ENCODE measurements around the gene CPA4.
"Not testable (repeated sequence)": the region's sequence is repeated elsewhere in the genome, so short reads cannot be mapped to it uniquely, and the experiment has no call there.

The CPA4 gene

DNA sequence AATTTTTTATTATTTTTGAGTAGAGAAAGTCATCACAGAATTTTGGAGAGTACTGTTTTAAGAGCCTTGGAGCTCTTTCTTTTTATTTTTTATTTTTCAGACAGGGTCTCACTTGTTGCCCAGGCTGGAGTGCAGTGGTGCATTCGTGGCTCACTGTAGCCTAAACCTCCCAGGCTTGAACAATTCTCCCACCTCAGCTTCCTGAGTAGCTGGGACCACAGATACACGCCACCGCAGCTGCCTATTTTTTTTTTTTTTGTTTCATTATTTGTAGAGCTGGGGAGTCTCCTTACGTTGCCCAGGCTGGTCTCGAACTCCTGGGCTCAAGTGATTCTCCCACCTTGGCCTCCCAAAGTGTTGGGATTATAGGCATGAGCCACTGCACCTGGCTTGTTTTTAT, 10.6 kb downstream of the CPA4 start:
- DNase-seq: no peak

GRCh38 chr7:130303982-130304381, 11.0 kb downstream of the CPA4 start:
- DNase-seq: no peak

DNA sequence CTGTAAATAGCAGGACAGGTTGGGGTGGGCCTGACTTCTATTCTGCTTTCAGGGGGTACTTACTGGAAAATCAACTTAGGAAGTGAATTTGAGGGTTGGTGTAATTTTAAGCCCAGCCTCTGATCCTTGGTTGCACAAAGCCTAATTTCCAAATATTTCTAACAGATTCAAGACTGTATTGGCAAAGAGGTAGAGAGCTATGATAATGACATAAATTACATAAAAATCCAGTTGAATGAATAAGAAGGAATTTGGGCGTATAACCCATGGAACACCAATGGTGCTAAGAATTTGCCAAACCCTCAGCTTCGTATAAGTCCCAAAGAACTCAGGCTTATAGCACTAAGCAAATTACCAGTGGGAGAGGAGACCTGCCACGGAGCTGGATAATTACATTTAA, 11.9 kb downstream of the CPA4 start:
- DNase-seq: no peak

DNA sequence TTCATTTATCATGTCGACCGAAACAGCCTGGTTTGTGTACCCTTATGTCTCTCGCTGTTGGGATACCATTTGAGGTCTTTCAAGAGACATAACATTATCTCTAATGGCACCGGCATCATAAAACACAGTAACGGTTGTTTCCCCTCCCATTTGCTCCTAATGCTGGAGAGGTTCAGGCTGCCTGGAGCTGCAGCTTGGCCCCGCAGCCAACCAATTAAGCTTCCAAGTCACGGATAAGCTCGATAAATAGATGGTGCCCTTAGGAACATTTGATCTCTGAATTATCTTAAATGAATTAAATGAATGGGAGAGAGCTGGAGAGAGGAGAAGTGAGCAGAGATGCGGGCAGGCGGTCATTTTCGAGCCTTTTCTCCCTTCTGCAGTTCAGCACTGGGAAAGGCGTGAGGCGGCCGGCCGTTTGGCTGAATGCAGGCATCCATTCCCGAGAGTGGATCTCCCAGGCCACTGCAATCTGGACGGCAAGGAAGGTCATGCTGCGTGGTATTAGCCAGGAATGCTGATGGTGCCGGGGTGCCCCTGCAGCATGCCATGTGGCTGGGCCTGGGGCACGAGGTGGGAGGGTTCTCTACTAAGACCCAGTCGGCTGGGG, 12.6 kb downstream of the CPA4 start:
- DNase-seq: no peak

DNA sequence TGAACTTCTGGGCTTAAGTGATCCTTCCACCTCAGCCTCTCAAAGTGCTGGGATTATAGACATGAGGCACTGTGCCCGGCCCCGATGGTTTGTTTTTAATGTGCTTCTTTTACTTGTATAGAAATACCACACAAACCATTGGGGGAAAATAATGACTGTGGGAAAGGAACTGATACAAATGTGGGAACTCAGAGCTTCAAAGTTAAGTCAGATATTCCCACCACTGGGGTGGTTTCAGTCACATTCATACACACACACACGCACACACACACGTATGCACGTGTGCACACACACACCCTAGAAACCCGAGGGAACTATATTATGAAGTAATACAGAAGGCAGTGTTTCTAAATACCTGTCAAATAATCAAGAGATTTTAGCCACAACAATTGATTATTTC, 17.0 kb downstream of the CPA4 start:
- no peak for DNase-seq

DNA sequence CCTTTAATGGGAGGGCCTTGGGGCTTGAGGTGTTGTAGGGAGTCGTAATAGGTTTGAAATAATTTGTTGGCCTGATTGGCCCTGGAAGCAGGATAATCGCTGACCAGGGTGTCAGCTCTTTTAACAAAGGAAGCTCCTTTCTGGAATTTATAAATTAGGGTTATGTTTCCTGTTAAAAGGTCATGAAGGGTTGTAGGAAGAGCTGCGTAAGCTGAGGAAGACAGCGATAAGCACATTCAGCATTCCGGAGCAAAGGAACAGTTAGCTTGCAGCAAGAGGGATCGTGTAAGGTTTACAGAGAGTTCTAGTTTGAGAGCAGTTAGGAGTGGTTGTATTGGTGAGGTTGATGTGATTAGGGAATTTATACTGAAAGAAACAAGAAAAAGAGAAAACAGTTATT, 21.3 kb downstream of the CPA4 start:
- DNase-seq: no peak

DNA sequence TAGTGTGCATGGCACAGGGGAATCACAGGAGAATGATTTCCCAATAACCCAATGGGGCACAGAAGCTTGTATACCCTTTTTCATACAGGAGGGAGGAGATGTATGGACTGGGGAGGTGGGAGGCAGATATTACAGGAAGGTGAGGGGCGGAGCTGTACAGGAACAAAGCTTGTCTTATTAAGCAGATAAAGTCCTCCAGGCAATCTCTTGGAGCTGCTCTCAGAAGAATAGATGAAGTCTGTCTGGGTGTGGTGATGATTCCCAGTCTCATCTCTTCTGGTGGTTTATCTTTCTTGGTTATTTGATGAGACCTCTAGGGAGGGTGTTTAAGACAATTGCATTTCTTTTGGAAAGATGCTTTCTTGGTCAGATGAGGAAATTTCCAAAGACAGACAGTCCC, 26.6 kb downstream of the CPA4 start:
- no peak for DNase-seq

- not testable (repeated sequence) for DNase-seq
Observed at GRCh38 chr7:130321542-130322229, 28.7 kb downstream of the CPA4 start.

DNA sequence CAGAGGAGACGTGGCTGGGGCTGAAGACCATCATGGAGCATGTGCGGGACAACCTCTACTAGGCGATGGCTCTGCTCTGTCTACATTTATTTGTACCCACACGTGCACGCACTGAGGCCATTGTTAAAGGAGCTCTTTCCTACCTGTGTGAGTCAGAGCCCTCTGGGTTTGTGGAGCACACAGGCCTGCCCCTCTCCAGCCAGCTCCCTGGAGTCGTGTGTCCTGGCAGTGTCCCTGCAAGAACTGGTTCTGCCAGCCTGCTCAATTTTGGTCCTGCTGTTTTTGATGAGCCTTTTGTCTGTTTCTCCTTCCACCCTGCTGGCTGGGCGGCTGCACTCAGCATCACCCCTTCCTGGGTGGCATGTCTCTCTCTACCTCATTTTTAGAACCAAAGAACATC, 29.7 kb downstream of the CPA4 start:
- DNase-seq: no peak

DNA sequence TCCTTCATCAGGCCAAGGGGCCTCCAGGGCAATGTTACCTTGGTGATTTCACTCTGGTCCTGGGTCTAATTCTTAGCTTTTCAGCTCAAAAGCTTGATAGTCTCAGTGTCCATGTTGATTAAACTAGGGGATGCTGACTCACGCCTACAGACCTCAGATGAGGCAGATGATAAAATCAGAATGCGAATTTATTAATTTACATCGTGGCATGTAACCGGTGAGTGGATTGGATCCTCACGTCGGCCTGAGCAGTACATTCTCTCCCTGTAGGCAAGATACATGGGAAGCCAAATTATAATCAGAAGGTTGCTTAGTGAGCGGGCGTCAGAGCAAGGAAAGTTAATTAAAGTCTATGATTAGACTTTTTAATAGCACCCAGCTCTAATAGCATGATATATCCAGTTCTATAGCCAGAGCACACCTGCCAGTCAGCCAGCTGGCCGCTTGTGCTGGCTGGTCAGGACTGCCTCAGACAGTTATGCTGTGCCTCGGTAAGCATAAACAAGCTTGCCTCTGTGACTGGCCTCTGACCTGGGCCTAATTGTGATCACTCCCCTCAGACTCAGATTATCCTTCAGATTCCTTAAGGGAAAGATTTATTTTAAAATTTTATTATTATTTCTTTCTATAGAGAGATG, 31.5 kb downstream of the CPA4 start:
- DNase-seq: no peak

DNA sequence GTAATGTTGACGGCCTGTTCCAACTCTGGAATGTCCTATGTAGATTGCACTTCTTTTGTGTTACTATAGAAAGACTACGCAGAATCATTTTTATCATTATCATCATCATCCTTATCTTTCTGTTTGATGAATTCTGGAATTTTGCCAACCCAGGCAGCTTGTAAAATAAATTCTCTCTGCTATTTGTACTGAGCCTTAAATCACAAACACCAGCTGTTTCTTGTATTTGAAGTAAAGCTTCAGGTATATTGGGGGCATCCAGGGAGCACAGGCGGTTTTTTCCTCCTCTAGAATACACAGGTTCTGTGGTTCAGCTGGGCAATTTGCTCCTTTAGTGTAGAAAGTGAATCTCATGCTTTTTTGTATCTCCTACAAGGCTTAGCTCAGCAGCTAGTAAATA, 36.7 kb downstream of the CPA4 start:
- DNase-seq: no peak

GRCh38 chr7:130332259-130333053, 39.5 kb downstream of the CPA4 start:
- no peak for DNase-seq

GRCh38 chr7:130333832-130334231, 40.9 kb downstream of the CPA4 start:
- DNase-seq: no peak

GRCh38 chr7:130334274-130334673, 41.3 kb downstream of the CPA4 start:
- DNase-seq: no peak

- DNase-seq: no peak
Observed at GRCh38 chr7:130337410-130337971, 44.5 kb downstream of the CPA4 start.

GRCh38 chr7:130338233-130338632, 45.3 kb downstream of the CPA4 start:
- DNase-seq: no peak

DNA sequence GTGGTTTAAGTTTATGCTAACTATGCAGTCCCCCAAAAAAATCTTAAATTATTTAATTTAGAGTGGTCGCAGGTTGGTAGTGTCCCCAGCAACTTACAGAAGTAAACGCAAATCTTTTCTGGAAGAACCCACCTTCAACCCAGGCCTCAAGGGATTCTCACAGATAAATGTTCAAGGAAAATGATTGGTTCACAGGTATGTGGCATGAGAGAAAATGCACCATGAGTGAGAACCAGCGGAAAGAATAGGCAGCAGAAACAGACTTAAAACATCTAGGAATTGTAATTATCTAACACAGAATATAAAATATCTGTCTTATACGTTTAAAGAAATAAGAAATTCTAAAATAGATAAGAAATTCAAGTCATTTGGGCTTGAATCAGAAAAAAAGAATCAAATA, 48.9 kb downstream of the CPA4 start:
- DNase-seq: no peak

DNA sequence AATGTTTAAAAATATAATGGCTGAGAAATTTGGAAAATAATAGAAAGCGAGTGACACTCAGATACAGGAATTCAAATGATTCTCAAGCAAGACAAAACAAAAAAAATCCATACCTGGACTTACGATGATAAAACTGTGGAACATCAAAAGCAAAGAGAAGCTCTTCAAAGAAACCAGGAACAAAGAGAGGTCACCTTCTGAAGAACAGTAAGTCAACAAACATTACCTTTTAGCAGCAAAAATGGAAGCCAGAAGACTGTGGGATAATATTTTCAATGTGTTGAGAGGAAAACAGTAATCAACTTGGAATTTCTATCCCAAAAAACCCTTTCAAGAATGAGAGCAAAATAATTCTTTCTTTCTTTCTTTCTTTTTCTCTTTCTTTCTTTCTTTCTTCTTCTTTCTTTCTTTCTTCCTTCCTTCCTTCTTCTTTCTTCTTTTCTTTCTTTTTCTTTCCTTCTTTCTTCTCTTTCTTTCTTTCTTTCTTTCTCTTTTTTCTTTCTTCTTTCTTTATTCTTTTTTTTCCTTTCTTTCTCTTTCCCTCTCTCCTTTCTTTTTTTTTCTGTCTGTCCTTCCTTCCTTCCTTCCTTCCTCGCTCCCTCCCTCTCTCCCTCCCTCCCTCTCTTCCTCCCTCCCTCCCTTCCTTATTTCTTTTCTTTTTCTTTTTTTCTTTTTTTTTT, 49.9 kb downstream of the CPA4 start:
- no peak for DNase-seq

- DNase-seq: no peak
Observed at GRCh38 chr7:130344271-130344866, 51.4 kb downstream of the CPA4 start, which contains the start of gene CPA5. Gene CPA5 (plus strand): TSS chr7:130344816. CDS start chr7:130346486, 1,670 bp downstream.

DNA sequence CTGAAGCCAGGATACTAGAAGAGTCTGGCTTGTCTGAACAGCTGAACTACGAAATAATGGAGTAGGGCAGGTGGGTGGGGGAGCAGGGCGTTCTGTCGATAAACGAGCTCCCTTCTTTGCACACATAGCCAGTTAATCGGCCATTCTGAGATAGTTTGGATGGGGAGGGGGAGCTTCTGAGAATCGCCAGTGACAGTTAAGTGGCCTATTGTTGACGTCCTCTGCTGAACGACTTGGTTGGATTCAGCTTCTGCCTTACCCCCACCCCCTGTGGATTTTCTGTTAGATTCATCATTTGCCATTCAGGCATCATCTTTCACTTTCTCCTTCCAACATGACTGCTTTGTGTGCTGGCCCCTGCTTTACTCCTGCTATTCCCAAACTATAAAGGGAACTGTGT, 52.2 kb downstream of the CPA4 start:
- DNase-seq: no peak

DNA sequence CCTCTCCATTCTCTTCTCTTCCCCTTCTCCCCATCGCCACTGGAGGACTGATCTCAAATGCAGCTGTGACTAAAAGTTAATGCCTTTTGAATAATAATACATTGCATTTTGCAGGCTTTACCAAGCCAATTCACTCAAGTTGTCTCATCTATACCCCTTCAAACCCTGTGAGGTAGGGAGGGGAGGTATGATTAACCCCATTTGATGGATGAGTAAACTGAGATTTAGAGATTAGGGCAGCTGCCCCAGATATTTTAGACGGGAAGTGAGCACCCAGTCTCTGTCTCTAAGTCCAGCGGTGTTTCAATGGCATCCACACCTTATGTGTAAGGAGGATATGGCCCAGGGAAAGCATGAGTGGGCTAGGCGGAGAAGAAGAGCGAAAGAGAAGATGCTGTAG, 52.8 kb downstream of the CPA4 start:
- DNase-seq: no peak

All from T-helper 1 cell (primary cell).